Ishikawa (cell line): ENCODE results near the gene CACFD1.

Experiments
- CEBPB ChIP-seq: IDR thresholded peaks from 2 replicates; pipeline ENCODE4 v1.6.1; 2012
- CREB1 ChIP-seq: IDR thresholded peaks from 2 replicates; pipeline ENCODE4 v1.6.1; 2012; ENCODE audit warnings: low read depth
- EGR1 ChIP-seq: IDR thresholded peaks from 2 replicates; pipeline ENCODE4 v1.6.1; 2012
- EP300 ChIP-seq: IDR thresholded peaks from 2 replicates; pipeline ENCODE4 v1.6.1; 2012; ENCODE audit warnings: borderline replicate concordance
- FOXM1 ChIP-seq: IDR thresholded peaks from 2 replicates; pipeline ENCODE4 v1.6.1; 2012; ENCODE audit warnings: low read depth, borderline replicate concordance
- NFIC ChIP-seq: IDR thresholded peaks from 2 replicates; pipeline ENCODE4 v1.6.1; 2012
- RAD21 ChIP-seq: IDR thresholded peaks from 2 replicates; pipeline ENCODE4 v1.6.1; 2012; ENCODE audit warnings: low read depth
- TAF1 ChIP-seq: IDR thresholded peaks from 2 replicates; pipeline ENCODE4 v1.6.1; 2012; ENCODE audit warnings: low read depth, mild to moderate bottlenecking
- TCF12 ChIP-seq: IDR thresholded peaks from 2 replicates; pipeline ENCODE4 v1.6.1; 2012; ENCODE audit warnings: low read depth
- TEAD4 ChIP-seq: IDR thresholded peaks from 2 replicates; pipeline ENCODE4 v1.6.1; 2012
- YY1 ChIP-seq: IDR thresholded peaks from 2 replicates; pipeline ENCODE4 v1.6.1; 2012; ENCODE audit warnings: low read depth
- ZBTB7A ChIP-seq: IDR thresholded peaks from 2 replicates; pipeline ENCODE4 v1.6.1; 2012; ENCODE audit warnings: low read depth
- TF ChIP-seq, protein P1 (sequence below): IDR thresholded peaks from 2 replicates; pipeline ENCODE4 v1.6.1; 2012
- TF ChIP-seq, protein P2 (sequence below): IDR thresholded peaks from 2 replicates; pipeline ENCODE4 v1.6.1; 2012
- TF ChIP-seq, protein P3 (sequence below): IDR thresholded peaks from 2 replicates; pipeline ENCODE4 v1.6.1; 2012; ENCODE audit warnings: low read depth, mild to moderate bottlenecking

The CACFD1 gene

DNA sequence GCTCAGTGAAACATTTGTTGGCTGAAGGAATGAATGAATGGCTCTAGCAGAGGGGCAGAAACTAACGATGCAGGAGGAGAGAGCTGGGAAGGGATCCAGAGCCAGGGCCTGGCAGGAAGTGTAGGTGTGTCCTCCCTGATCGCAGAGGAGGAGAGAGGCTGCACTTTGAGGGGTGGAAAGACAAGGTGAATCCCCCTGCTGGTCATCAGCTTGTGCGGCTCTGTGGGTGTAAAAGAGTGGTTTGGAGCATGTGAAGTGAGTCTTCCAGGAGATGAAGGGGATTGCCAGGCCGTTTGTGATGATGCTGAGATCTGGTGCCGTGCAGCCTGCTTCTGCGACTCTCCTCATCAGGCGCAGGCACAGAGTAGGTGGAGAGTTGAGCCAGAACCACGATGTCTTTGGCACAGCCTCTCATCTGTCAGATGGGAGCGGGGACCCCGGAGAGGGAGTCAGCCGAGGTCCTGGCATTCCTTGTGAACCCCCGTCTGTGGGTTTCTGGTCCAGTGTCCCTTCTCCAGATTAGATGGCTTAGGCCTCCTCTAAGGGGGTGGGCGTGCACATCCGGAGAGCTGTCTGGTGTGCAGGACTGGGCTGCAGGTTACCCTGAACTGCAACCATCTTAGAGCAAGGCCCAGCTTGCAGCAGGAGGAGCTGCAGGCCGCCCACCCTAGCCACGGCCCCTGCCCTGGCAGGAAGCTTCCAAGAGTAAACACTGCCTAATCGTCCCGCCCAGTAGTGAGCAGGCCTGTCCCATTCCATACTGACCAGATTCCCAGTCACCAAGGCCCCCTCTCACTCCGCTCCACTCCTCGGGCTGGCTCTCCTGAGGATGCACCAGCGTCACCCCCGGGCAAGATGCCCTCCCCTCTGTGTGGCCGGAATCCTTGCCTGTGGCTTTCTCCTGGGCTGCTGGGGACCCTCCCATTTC lies 37.9 kb upstream of the CACFD1 start, which contains the start of gene ADAMTS13:
Gene ADAMTS13, plus strand, starts transcription at position 753 of the 928 bp plus-strand sequence. Its CDS starts 77 bp downstream, at position 830.
- TF ChIP-seq CEBPB: no peak
- TF ChIP-seq TEAD4: no peak
- no peak for TF ChIP-seq CREB1
- TF ChIP-seq EP300: no peak
- TF ChIP-seq TAF1: no peak
- no peak for TF ChIP-seq NFIC
- no peak for TF ChIP-seq RAD21
- TF ChIP-seq, protein P1, sequence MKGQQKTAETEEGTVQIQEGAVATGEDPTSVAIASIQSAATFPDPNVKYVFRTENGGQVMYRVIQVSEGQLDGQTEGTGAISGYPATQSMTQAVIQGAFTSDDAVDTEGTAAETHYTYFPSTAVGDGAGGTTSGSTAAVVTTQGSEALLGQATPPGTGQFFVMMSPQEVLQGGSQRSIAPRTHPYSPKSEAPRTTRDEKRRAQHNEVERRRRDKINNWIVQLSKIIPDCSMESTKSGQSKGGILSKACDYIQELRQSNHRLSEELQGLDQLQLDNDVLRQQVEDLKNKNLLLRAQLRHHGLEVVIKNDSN: no peak
- TF ChIP-seq, protein P2, sequence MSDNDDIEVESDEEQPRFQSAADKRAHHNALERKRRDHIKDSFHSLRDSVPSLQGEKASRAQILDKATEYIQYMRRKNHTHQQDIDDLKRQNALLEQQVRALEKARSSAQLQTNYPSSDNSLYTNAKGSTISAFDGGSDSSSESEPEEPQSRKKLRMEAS: no peak

DNA sequence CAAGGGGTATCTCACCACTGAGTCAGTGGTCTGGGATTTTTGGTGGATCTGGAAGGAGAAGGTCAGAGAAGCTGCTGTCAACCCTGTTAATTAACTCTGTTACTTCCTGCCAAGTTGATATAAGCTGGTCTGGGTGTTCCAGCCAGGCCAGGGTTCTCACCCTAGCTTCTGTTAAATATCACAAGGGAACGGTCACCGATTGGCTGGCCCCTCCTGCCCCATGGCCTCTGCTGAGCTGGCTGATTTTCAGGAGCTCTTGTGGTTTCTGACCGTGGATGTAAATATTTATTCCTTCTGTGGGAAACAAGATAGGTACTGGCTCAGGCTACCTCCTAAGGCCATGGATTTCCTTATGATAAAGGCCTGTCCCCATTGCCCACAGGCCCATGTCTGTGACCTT lies 36.6 kb upstream of the CACFD1 start:
- TF ChIP-seq CREB1: no peak
- TF ChIP-seq TEAD4: no peak
- TF ChIP-seq EP300: no peak
- TF ChIP-seq, protein P1: no peak
- TF ChIP-seq NFIC: no peak
- TF ChIP-seq FOXM1: no peak
- no peak for TF ChIP-seq YY1
- no peak for TF ChIP-seq ZBTB7A
- TF ChIP-seq TAF1: no peak
- TF ChIP-seq, protein P3, sequence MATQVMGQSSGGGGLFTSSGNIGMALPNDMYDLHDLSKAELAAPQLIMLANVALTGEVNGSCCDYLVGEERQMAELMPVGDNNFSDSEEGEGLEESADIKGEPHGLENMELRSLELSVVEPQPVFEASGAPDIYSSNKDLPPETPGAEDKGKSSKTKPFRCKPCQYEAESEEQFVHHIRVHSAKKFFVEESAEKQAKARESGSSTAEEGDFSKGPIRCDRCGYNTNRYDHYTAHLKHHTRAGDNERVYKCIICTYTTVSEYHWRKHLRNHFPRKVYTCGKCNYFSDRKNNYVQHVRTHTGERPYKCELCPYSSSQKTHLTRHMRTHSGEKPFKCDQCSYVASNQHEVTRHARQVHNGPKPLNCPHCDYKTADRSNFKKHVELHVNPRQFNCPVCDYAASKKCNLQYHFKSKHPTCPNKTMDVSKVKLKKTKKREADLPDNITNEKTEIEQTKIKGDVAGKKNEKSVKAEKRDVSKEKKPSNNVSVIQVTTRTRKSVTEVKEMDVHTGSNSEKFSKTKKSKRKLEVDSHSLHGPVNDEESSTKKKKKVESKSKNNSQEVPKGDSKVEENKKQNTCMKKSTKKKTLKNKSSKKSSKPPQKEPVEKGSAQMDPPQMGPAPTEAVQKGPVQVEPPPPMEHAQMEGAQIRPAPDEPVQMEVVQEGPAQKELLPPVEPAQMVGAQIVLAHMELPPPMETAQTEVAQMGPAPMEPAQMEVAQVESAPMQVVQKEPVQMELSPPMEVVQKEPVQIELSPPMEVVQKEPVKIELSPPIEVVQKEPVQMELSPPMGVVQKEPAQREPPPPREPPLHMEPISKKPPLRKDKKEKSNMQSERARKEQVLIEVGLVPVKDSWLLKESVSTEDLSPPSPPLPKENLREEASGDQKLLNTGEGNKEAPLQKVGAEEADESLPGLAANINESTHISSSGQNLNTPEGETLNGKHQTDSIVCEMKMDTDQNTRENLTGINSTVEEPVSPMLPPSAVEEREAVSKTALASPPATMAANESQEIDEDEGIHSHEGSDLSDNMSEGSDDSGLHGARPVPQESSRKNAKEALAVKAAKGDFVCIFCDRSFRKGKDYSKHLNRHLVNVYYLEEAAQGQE: no peak
- TF ChIP-seq EGR1: no peak
- no peak for TF ChIP-seq TCF12
- TF ChIP-seq CEBPB: no peak

DNA sequence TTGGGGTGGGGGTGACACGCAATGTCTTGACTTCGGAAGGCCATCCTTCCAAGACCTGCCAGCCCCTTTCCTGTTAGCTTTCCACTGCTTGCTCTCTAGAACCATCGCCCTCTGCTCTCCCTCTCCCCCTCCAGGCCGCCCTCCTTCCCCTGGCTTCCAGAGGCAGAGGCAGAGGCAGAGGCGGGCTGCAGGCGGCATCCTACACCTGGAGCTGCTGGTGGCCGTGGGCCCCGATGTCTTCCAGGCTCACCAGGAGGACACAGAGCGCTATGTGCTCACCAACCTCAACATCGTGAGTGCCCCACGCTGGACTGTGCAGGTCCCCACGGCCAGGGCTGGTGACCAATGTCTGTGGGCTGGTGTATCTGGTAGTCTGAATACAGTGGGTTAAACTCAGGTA lies 35.6 kb upstream of the CACFD1 start:
- TF ChIP-seq NFIC (no peak), CEBPB (no peak), ZBTB7A (no peak), EGR1 (no peak), YY1 (no peak), FOXM1 (no peak), CREB1 (no peak), RAD21 (no peak), EP300 (no peak)
- TF ChIP-seq, protein P3: no peak
- TF ChIP-seq, protein P2: no peak
- TF ChIP-seq, protein P1: no peak

DNA sequence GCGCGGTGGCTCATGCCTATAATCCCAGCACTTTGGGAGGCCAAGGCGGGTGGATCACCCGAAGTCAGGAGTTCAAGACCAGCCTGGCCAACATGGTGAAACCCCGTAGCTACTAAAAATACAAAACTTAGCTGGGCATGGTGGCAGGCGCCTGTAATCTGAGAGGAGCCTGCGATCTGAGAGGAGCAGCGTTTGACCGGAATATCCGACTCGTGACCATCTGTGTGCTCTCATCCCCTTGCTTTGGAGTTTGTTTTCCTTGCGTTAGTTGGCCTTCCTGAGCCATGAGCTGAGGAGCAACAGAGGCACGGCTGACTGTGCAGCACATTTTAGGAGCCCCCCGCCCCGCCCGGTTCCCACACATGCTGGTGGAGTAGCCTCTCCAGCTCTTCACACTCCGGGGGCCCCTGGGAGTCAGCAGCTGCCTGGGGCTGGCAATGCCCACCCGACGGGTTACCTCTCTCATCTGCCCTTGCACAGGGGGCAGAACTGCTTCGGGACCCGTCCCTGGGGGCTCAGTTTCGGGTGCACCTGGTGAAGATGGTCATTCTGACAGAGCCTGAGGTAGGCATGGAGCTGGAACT lies 34.6 kb upstream of the CACFD1 start:
- no peak for TF ChIP-seq TAF1
- TF ChIP-seq NFIC: no peak
- TF ChIP-seq, protein P2: no peak
- no peak for TF ChIP-seq CREB1
- TF ChIP-seq RAD21: no peak

DNA sequence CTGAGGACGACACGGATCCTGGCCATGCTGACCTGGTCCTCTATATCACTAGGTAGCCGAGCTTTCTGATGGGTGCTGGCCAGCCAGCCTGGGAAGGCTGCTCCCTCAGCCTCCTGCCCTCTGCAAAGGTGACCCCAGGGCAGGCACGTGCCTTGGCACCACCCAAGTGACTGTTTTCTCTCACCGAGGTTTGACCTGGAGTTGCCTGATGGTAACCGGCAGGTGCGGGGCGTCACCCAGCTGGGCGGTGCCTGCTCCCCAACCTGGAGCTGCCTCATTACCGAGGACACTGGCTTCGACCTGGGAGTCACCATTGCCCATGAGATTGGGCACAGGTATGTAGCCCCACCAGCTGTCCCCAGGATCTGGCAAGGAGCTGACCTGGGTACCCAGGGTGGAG lies 33.8 kb upstream of the CACFD1 start:
- TF ChIP-seq CEBPB: no peak
